Caco-2 (cell line): Measurements from ENCODE around the gene NPBWR2. TPM values are rescaled to one million over a fixed set of nuclear protein-coding genes. Genes with fewer than 3 reads are reported as not detected.

Experiments used
- BruUV-seq: library from RNA; stranded (reverse); fragments of 400-500 nt; replicated peaks from 2 replicates; lab custom pipeline; 2021; lab: Mats Ljungman, UMichigan
- CTCF ChIA-PET: fragments of 300-600 bp; sonication (Branson Sonifier 250); formaldehyde crosslinking; loops from one replicate; lab custom pipeline; 2022; ENCODE audit warnings: antibody characterized with exemption; lab: Charles Lee
- POLR2A ChIA-PET: fragments of 300-600 bp; sonication (Branson Sonifier 250); formaldehyde crosslinking; loops from one replicate; lab custom pipeline; 2022; ENCODE audit warnings: antibody characterized with exemption; lab: Charles Lee
- DNase-seq, 2 experiments: peaks; one replicate each; pipeline versions ENCODE4 v3.0.0 to v3.0.0-alpha.2; 2020 to 2022
- H3K27me3 ChIP-seq: replicated peaks from 2 replicates; pipeline ENCODE4 v1.6.0; 2011; ENCODE audit warnings: low read length; ENCODE audit not compliant: control insufficient read depth, insufficient read depth
- H3K36me3 ChIP-seq: 2 replicates; pipeline ENCODE4 v1.5.1; 2011; ENCODE audit warnings: low read length; ENCODE audit not compliant: control insufficient read depth, insufficient read depth
- H3K4me1 ChIP-seq: fragments of 250-450 bp; sonication (Bioruptor Pico); 2 replicates; pipeline ENCODE4 v1.5.1; 2020; ENCODE audit warnings: mild to moderate bottlenecking
- H3K4me3 ChIP-seq: 2 replicates; pipeline ENCODE4 v1.5.1; 2011; ENCODE audit warnings: low read depth, mild to moderate bottlenecking, control low read depth, low read length
- H3K9me3 ChIP-seq: fragments of 250-450 bp; sonication (Bioruptor Pico); 2 replicates; pipeline ENCODE4 v1.5.1; 2020; ENCODE audit warnings: mild to moderate bottlenecking, moderate library complexity
- H3K27ac Mint-ChIP-seq: one replicate; pipeline ENCODE4 v1.8.0; 2022; ENCODE audit warnings: mixed read lengths; ENCODE audit not compliant: unreplicated experiment
- H3K27me3 Mint-ChIP-seq: one replicate; pipeline ENCODE4 v1.8.0; 2022; ENCODE audit warnings: mixed read lengths; ENCODE audit not compliant: insufficient read depth, unreplicated experiment
- H3K36me3 Mint-ChIP-seq: one replicate; pipeline ENCODE4 v1.8.0; 2022; ENCODE audit warnings: mild to moderate bottlenecking, mixed read lengths; ENCODE audit not compliant: insufficient read depth, unreplicated experiment
- H3K4me1 Mint-ChIP-seq: one replicate; pipeline ENCODE4 v1.8.0; 2022; ENCODE audit warnings: low read depth, mixed read lengths; ENCODE audit not compliant: unreplicated experiment
- H3K4me3 Mint-ChIP-seq: one replicate; pipeline ENCODE4 v1.8.0; 2022; ENCODE audit warnings: mild to moderate bottlenecking, moderate library complexity, mixed read lengths; ENCODE audit not compliant: unreplicated experiment
- H3K9me3 Mint-ChIP-seq: one replicate; pipeline ENCODE4 v1.8.0; 2022; ENCODE audit warnings: mixed read lengths; ENCODE audit not compliant: unreplicated experiment
- intact Hi-C: fragments of 100-400 bp; cut with micrococcal nuclease; formaldehyde crosslinking; loops from one replicate; pipeline ENCODE4 v1.10.0; 2022; ENCODE audit not compliant: unreplicated experiment
- total RNA-seq: library from RNA; stranded (reverse); gene quantifications from 2 replicates; pipeline ENCODE4 v1.2.3, GENCODE V29; 2022
- TF ChIP-seq, protein P1 (sequence below), 2 experiments: fragments of 200-600 bp in 1 of 2; IDR thresholded peaks; 1 replicate in 1 of 2; 2 replicates in 1 of 2; pipeline versions ENCODE4 v1.5.1 to v1.8.0; 2011 to 2022; ENCODE audit warnings: antibody characterized with exemption in 1 of 2, control low read depth in 1 of 2, inconsistent platforms in 1 of 2, low read depth in 1 of 2, low read length in 1 of 2, mild to moderate bottlenecking in 1 of 2, moderate library complexity in 1 of 2; ENCODE audit not compliant: insufficient read depth in 1 of 2, severe bottlenecking in 1 of 2, unreplicated experiment in 1 of 2

The NPBWR2 gene
- total RNA-seq, 1 experiment from 2014 or later, result not detected

DNA sequence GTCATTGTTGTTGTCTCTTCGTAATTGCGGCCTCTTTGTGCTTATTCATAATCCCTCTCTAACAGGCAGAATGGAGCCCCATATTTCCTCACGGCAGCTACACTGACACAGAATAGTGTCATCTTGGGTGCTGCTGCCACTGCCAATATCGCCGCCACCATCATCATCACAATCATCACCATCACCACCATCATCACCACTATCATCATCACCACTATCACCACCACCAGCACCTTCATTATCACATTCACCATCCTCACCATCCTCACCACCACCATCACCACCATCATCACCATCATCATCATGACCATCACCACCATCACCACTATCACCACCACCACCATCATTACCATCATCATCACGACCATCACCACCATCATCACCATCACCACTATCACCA is 10.8 kb downstream of the NPBWR2 start:
- intact Hi-C loops, result no loop called here
- H3K27me3 Mint-ChIP-seq, result peaks cover 13% of the 10 kb centered on the region
- peaks cover 14% of the 10 kb centered on the region for H3K9me3 Mint-ChIP-seq
- H3K27ac Mint-ChIP-seq, result no peak overlapping the region
- Histone ChIP-seq H3K4me3 (no peak overlapping the region), H3K36me3 (no peaks in the 10 kb centered on the region), H3K27me3 (peaks cover 4% of the 10 kb centered on the region; the same call in 1 of the 2 replicates), H3K9me3 (no peaks in the 10 kb centered on the region), H3K4me1 (peaks cover 7% of the 10 kb centered on the region)
- H3K36me3 Mint-ChIP-seq, result no peaks in the 10 kb centered on the region
- POLR2A ChIA-PET, result no interaction called here
- peaks cover 6% of the 10 kb centered on the region for H3K4me1 Mint-ChIP-seq
- no peak overlapping the region for H3K4me3 Mint-ChIP-seq
- TF ChIP-seq, protein P1, sequence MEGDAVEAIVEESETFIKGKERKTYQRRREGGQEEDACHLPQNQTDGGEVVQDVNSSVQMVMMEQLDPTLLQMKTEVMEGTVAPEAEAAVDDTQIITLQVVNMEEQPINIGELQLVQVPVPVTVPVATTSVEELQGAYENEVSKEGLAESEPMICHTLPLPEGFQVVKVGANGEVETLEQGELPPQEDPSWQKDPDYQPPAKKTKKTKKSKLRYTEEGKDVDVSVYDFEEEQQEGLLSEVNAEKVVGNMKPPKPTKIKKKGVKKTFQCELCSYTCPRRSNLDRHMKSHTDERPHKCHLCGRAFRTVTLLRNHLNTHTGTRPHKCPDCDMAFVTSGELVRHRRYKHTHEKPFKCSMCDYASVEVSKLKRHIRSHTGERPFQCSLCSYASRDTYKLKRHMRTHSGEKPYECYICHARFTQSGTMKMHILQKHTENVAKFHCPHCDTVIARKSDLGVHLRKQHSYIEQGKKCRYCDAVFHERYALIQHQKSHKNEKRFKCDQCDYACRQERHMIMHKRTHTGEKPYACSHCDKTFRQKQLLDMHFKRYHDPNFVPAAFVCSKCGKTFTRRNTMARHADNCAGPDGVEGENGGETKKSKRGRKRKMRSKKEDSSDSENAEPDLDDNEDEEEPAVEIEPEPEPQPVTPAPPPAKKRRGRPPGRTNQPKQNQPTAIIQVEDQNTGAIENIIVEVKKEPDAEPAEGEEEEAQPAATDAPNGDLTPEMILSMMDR (IDR thresholded peaks at IDR 0.05; ENCODE audit: insufficient read depth in 1 of 2, low read depth in 1 of 2, low read length in 1 of 2, severe bottlenecking in 1 of 2, unreplicated experiment in 1 of 2), result no peak
- no peak for DNase-seq
- no TSS peak for BruUV-seq
- CTCF ChIA-PET, result interaction anchor here (0.8 kb wide), 1 partner anchor 13 kb away, joined by 4 read pairs; the partner anchor contains the start of gene LKAAEAR1

DNA sequence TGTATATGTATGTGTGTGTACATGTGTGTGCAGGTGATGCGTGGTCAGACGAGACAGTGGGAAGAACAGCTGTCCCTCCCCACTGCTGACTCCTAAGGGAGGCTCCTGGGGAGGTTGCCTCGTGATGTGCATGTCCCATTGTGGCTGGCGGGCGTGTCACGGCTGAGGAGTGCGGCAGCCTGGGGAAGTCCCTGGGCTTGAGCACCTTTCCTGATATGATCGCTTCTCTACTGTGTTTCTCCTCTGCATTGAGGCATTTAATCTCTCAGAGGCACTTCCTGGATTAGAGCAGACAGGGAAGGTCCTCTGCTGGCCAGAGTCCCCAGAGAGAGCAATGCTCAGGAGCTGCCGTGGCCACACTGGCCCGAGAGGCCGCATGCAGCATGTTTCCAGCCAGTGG is 11.4 kb downstream of the NPBWR2 start:
- BruUV-seq, result no TSS peak
- H3K9me3 Mint-ChIP-seq, result peaks cover 14% of the 10 kb centered on the region
- H3K27me3 Mint-ChIP-seq, result peaks cover 8% of the 10 kb centered on the region
- H3K4me1 Mint-ChIP-seq, result peaks cover 6% of the 10 kb centered on the region
- no peaks in the 10 kb centered on the region for H3K9me3 ChIP-seq
- H3K4me3 Mint-ChIP-seq, result no peak overlapping the region
- TF ChIP-seq, protein P1 (IDR thresholded peaks at IDR 0.05; ENCODE audit: insufficient read depth in 1 of 2, low read depth in 1 of 2, low read length in 1 of 2, severe bottlenecking in 1 of 2, unreplicated experiment in 1 of 2), result no peak
- peaks cover under 1% of the 10 kb centered on the region; the same call in 1 of the 2 replicates for H3K27me3 ChIP-seq
- H3K4me1 ChIP-seq, result peaks cover 7% of the 10 kb centered on the region
- H3K4me3 ChIP-seq, result no peak overlapping the region
- ChIA-PET POLR2A (no interaction called here), CTCF (interaction anchor here (0.8 kb wide), 1 partner anchor 12 kb away, joined by 4 read pairs; the partner anchor contains the start of gene LKAAEAR1)
- H3K27ac Mint-ChIP-seq, result no peak overlapping the region
- intact Hi-C loops, result no loop called here
- no peaks in the 10 kb centered on the region for H3K36me3 ChIP-seq
- no peak for DNase-seq
- H3K36me3 Mint-ChIP-seq, result no peaks in the 10 kb centered on the region

DNA sequence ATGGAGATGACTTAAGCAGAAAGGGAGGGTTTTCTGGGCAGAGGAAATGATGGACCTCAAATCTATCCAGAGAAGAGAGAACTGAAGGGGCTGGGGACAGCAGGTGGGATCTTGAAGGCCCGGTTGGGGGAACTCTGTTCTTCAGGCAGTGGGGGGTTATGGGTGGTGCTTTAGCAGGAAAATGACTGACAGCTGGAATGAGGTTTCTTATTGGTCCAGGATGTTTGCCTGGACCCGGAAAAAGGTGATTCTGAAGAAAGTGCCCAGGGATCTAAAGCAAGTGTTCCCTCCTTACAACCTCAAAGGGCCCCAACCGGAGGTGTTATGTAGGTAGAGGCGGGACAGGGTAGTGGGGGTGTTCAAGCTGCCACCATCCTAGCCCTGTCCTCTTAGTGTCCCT is 11.9 kb downstream of the NPBWR2 start:
- no peak overlapping the region for H3K4me3 ChIP-seq
- H3K27ac Mint-ChIP-seq, result no peak overlapping the region
- ChIA-PET POLR2A (no interaction called here), CTCF (no interaction called here)
- no peaks in the 10 kb centered on the region for H3K36me3 Mint-ChIP-seq
- TF ChIP-seq, protein P1 (IDR thresholded peaks at IDR 0.05; ENCODE audit: insufficient read depth in 1 of 2, low read depth in 1 of 2, low read length in 1 of 2, severe bottlenecking in 1 of 2, unreplicated experiment in 1 of 2), result no peak
- intact Hi-C loops, result no loop called here
- no peaks in the 10 kb centered on the region for H3K9me3 ChIP-seq
- BruUV-seq, result no TSS peak
- peaks cover 8% of the 10 kb centered on the region for H3K27me3 Mint-ChIP-seq
- peaks cover 6% of the 10 kb centered on the region for H3K4me1 Mint-ChIP-seq
- peaks cover 7% of the 10 kb centered on the region for H3K4me1 ChIP-seq
- peaks cover 14% of the 10 kb centered on the region for H3K9me3 Mint-ChIP-seq
- H3K27me3 ChIP-seq, result no peaks in the 10 kb centered on the region; the same call in 1 of the 2 replicates
- no peak overlapping the region for H3K4me3 Mint-ChIP-seq
- no peaks in the 10 kb centered on the region for H3K36me3 ChIP-seq
- no peak for DNase-seq
